Measurements from ENCODE around the gene MAL. TPM values are rescaled to one million over a fixed set of nuclear protein-coding genes. Genes with fewer than 3 reads are reported as not detected.

MAL gene
- total and polyA plus RNA-seq, 3 donors from 2014 or later: 0.62 to 1.3 (median 0.79) TPM

- H3K27me3 ChIP-seq: no peaks in the 10 kb centered on the region
- intact Hi-C loops (cut with DNase I; ENCODE audit: low total_unique reads): no loop called here
- H3K4me3 ChIP-seq: no peak overlapping the region
- TF ChIP-seq CTCF (IDR thresholded peaks at IDR 0.05): no peak
- TF ChIP-seq POLR2A (IDR thresholded peaks at IDR 0.05): no peak
- no peaks in the 10 kb centered on the region for H3K9me3 ChIP-seq
- WGBS, 2 donors: 78 to 80% methylated on average over 5 to 6 of the region's 6 CpGs
- no peaks in the 10 kb centered on the region for H3K4me1 ChIP-seq
- no peaks in the 10 kb centered on the region for H3K36me3 ChIP-seq (ENCODE audit: low read depth, missing control alignments)
- DNase-seq: no peak
- no peak overlapping the region for H3K27ac ChIP-seq
These were observed 11.8 kb upstream of the MAL start for GRCh38 chr2:95013726-95014125.

DNA sequence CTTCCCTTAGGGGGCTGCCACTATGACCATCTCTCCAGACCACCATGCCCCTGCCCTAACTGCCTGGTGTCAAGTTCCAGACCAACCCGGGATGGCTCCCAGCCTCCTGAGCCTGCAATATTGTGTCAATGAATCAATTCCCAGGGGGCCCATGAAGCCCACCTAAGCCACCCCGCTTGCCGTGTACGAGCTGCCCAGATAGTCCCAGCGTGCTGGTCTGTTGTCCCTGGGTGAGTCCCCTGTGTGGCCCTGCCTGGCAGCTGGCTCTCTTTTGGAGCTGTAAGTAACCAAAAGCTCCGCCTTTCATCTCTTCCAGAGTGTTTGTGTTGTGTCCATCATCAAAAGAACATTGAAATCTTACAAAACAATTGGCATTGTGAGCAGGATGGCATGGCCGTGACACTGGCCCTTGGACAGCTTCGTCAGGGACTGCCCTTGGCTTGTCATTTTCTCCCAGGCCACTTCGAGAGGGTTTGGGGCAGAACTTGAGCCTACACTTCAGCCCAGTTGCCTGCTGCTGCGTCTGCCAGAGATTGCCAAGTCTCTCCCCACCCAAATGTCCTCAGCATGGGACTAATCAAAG lies 11.3 kb upstream of the MAL start:
- no peak for DNase-seq
- 68 to 71% methylated on average over 10 of the region's 10 CpGs for WGBS, 2 donors
- Histone ChIP-seq H3K27me3 (no peaks in the 10 kb centered on the region), H3K27ac (no peak overlapping the region), H3K36me3 (ENCODE audit: low read depth, missing control alignments) (no peaks in the 10 kb centered on the region), H3K4me3 (no peak overlapping the region), H3K4me1 (no peaks in the 10 kb centered on the region), H3K9me3 (no peaks in the 10 kb centered on the region)
- TF ChIP-seq CTCF (IDR thresholded peaks at IDR 0.05): no peak
- intact Hi-C loops (cut with DNase I; ENCODE audit: low total_unique reads): no loop called here

DNA sequence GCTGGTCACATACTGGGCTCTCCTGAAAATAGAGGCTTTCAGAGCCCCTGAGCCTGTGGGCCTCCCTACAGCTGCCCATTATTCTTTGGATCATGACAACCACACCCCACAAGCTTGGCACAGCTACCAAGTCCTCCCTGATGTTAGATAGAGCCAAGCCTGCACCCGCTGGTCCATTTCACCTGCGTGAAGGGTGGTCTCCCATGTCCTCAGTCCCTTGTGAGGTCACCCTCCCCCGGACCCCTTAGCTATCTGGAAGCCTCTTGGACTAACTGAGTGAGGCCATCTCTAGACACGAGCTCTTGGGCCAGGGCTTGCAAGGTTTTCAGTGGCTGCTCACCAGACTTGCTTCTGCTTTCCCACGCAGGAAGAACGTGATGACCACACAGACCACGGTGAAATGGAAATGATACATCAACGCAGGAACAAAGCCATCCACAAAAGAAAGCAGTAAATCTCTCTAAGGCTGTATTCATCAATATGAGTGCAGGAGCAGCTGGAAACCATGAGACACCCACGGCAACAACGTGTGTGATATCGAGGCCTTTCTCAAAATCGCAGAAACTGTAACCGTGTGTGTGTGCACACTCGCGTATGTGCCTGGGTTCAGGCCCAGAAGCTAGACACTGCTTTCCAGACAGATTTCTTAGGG lies 10.1 kb upstream of the MAL start:
- WGBS, 2 donors: 81 to 88% methylated on average over 15 of the region's 15 CpGs

GRCh38 chr2:95016616-95017015 lies 8.9 kb upstream of the MAL start:
- no peak for TF ChIP-seq POLR2A (IDR thresholded peaks at IDR 0.05)
- TF ChIP-seq CTCF (IDR thresholded peaks at IDR 0.05): no peak
- Histone ChIP-seq H3K36me3 (ENCODE audit: low read depth, missing control alignments) (no peaks in the 10 kb centered on the region), H3K4me3 (no peak overlapping the region), H3K27ac (no peak overlapping the region), H3K27me3 (no peaks in the 10 kb centered on the region), H3K9me3 (no peaks in the 10 kb centered on the region), H3K4me1 (no peaks in the 10 kb centered on the region)
- intact Hi-C loops (cut with DNase I; ENCODE audit: low total_unique reads): no loop called here
- DNase-seq: no peak
- WGBS, 2 donors: 73 to 76% methylated on average over 3 to 9 of the region's 9 CpGs

More for the DNA sequence above, 10.1 kb upstream of the MAL start:
- H3K4me3 ChIP-seq: no peak overlapping the region
- DNase-seq: no peak
- intact Hi-C loops (cut with DNase I; ENCODE audit: low total_unique reads): no loop called here
- H3K36me3 ChIP-seq (ENCODE audit: low read depth, missing control alignments): no peaks in the 10 kb centered on the region
- H3K9me3 ChIP-seq: no peaks in the 10 kb centered on the region
- no peaks in the 10 kb centered on the region for H3K27me3 ChIP-seq
- H3K4me1 ChIP-seq: no peaks in the 10 kb centered on the region
- TF ChIP-seq POLR2A (IDR thresholded peaks at IDR 0.05) (no peak), CTCF (IDR thresholded peaks at IDR 0.05) (no peak)
- no peak overlapping the region for H3K27ac ChIP-seq

DNA sequence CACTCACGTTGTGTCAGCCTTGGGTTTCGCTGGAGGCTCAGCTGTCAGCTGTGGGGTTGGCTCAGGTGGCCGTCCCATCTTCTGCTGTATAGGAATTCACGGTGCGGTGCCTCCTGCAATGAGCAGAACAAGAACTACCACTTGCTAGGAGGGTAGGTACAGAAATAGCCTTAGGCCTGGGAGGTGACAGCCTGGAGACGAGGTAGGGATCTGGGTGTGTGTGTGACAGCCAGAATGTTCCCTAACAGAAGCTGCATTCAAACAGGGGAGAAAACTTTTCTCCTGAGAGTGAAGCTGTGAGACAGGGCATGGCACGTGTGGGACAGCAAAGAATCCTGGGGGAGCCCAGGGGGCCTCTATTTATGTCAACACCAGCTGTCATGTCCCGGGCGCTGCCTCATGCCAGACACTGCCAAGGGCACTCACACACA lies 8.4 kb upstream of the MAL start:
- Histone ChIP-seq H3K27ac (no peak overlapping the region), H3K4me3 (no peak overlapping the region), H3K9me3 (no peaks in the 10 kb centered on the region), H3K27me3 (no peaks in the 10 kb centered on the region), H3K36me3 (ENCODE audit: low read depth, missing control alignments) (no peaks in the 10 kb centered on the region), H3K4me1 (no peaks in the 10 kb centered on the region)
- no peak for DNase-seq
- TF ChIP-seq POLR2A (IDR thresholded peaks at IDR 0.05) (no peak), CTCF (IDR thresholded peaks at IDR 0.05) (no peak)
- intact Hi-C loops (cut with DNase I; ENCODE audit: low total_unique reads): no loop called here
- WGBS, 2 donors: 81 to 83% methylated on average over 9 of the region's 9 CpGs

All from testis (tissue), 3 donors.